DLD1 (cell line): ENCODE measurements around the gene CTCFL.

Source experiments
- in situ Hi-C: cut with HindIII; loops from 2 replicates; pipeline ENCODE4 v1.10.0; 2017; ENCODE audit warnings: low sequenced_read_pairs

Gene CTCFL

DNA sequence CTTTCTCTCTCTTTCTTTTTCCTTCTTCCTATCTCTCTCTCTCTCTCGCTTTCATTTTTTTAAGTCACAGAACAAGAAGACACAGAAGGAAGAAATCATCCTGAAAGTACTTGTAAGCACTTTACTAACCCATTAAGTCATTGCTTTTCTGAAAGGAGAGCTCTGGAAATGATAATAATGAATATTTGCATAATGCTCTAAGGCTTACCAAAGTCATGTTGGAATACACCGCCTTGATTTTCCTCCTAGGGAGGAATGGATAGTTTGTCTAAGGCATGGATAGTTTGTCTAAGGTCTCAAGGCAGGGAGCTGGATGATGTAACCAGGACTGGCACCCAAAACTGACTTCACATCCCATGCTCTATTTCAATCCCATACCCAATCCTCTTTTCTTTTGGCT lies 12.9 kb upstream of the CTCFL start:
- in situ Hi-C loops = no loop called here

GRCh38 chr20:57536771-57537724 lies 12.1 kb upstream of the CTCFL start:
- in situ Hi-C loops = no loop called here

- in situ Hi-C loops = no loop called here
These were observed 11.3 kb upstream of the CTCFL start for GRCh38 chr20:57536120-57536708.

DNA sequence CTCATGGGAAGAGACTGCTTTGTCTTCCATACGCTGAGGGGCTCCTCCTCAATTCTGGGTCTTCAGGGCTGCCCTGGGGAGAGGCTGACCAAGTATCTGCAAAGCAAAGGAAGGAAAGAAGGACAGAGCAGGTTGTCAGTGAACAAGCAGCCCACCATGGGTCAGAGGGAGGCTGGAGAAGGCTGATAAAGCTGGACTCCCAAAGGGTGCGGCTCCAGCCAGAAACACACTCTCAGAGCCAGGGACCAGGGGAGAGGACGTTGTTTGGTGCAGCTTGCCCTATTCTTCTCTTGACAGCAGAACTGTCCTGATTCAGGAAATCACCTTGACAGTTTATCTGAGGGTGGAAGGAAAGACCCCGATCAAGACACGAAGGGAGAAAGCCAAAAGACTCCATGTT lies 10.4 kb upstream of the CTCFL start:
- in situ Hi-C loops = no loop called here

- in situ Hi-C loops = no loop called here
These were observed 7.2 kb upstream of the CTCFL start for GRCh38 chr20:57532104-57532503.

- in situ Hi-C loops = no loop called here
These were observed 5.5 kb upstream of the CTCFL start for GRCh38 chr20:57530327-57530981.

GRCh38 chr20:57529810-57530209 lies 4.9 kb upstream of the CTCFL start:
- in situ Hi-C loops = no loop called here

GRCh38 chr20:57529160-57529585 lies 4.2 kb upstream of the CTCFL start:
- in situ Hi-C loops = no loop called here

- in situ Hi-C loops = no loop called here
These were observed 3.2 kb upstream of the CTCFL start for GRCh38 chr20:57528148-57528547.

- in situ Hi-C loops = no loop called here
These were observed 2.8 kb upstream of the CTCFL start for GRCh38 chr20:57527728-57528127.

- in situ Hi-C loops = no loop called here
These were observed 2.0 kb upstream of the CTCFL start for GRCh38 chr20:57526885-57527460.

- in situ Hi-C loops = no loop called here
These were observed 1.3 kb upstream of the CTCFL start for GRCh38 chr20:57526087-57526884.

DNA sequence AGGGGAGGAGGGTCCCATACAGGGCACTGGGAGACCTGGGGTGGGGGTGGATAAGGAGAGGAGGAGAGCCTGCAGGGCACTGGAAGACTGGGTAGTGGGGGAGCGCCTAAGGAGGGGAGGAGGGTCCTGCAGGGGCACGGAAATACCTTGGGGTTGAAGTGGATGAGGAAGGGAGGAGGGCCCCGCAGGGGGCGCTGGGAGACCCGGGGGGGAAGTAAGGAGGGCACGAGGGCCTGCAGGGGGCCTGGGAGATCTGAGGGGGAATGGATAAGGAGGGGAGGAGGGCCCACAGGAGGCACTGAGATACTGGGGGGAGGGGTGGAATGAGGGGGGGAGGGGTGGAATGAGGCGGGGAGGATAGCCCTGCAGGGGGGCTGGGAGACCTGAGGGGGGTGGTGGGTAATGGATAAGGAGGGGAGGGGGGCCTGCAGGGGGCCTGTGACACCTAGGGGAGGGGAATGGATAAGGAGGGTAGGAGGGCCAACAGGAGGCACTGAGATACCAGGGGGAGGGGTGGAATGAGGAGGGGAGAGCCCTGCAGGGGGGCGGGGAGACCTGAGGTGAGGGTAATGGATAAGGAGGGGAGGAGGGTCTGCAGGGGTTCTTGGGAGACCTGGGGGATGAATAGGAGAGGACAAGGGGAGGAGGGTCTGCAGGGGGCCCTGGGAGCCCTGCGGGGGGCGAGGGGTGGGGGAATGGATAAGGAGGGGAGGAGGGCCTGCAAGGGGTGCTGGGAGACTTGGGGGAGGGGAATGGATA lies 567 bp upstream of the CTCFL start:
- in situ Hi-C loops = no loop called here

GRCh38 chr20:57523782-57524181 lies 1.2 kb downstream of the CTCFL start:
- in situ Hi-C loops = loop anchor here (25.0 kb wide), 1 partner anchor 89 kb away; the partner anchor contains the start of gene ZBP1

- in situ Hi-C loops = loop anchor here (25.0 kb wide), 1 partner anchor 90 kb away; the partner anchor contains the start of gene ZBP1
These were observed 2.4 kb downstream of the CTCFL start for GRCh38 chr20:57522380-57523140.

DNA sequence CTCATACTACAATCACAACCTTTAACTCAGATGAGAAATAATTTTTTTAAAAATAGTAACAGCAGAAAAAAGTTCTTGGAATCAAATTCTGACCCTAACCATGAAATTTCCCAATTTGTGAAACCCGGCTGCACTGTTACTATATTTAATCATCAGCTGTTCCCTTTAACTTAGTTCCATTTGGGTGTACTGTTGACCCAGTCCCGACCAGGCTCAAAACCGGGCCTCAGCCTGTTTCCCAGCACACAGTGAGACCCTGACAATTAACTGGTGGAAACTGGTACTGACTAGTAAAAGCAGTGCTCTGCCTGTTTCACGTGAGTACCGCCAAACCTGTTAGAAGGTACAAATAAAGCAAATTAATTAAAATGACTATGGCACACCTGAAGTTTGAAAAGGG lies 7.0 kb downstream of the CTCFL start:
- in situ Hi-C loops = loop anchor here (10.0 to 25.0 kb wide), 3 partner anchors 94 to 707 kb away; partner anchors contain the start of genes ANKRD60 and ZBP1

DNA sequence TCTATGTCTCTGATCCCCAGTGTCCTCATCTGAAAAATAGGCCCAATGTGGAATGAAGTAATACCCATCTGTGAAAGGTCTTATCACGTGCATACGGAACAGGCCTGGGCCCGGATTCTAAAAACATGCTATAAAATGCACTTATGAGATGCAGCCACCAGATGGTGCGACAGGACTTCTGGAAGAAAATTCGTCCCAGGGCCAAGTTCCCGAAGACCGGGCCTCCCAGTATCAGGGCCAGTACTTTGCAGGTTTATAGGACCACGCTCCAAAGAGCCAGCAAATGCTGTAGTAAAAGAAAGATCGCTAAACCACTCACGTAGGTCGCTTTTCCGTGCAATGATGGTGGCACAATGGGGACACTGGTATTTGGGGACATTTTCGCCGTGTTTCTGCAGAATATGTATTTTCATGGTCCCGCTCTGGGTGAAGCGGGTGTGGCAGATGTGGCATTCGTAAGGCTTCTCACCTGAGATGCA lies 10.6 kb downstream of the CTCFL start:
- in situ Hi-C loops = loop anchor here (10.0 to 25.0 kb wide), 3 partner anchors 98 to 710 kb away; partner anchors contain the start of genes ANKRD60 and ZBP1

- in situ Hi-C loops = loop anchor here (10.0 to 25.0 kb wide), 3 partner anchors 99 to 712 kb away; partner anchors contain the start of genes ANKRD60 and ZBP1
These were observed 11.7 kb downstream of the CTCFL start for GRCh38 chr20:57513199-57513598.
